WTC11 (cell line): Measurements from ENCODE around the gene CAST. TPM values are rescaled to one million over a fixed set of nuclear protein-coding genes. Genes with fewer than 3 reads are reported as not detected.

Experiments used
- ATAC-seq: fragments of 200-7000 bp; cut with Tn5 transposase; 2 replicates; pipeline ENCODE4 v1.10.0; 2021; ENCODE audit warnings: mild to moderate bottlenecking, moderate library complexity
- CTCF ChIA-PET: fragments of 300-600 bp; sonication (Branson Sonifier 250); formaldehyde crosslinking; loops from one replicate; lab custom pipeline; 2021; ENCODE audit warnings: antibody characterized with exemption; lab: Charles Lee
- POLR2A ChIA-PET: fragments of 350-600 bp; sonication (Branson Sonifier 250); formaldehyde crosslinking; loops from one replicate; lab custom pipeline; 2021; ENCODE audit warnings: antibody characterized with exemption; lab: Charles Lee
- DNase-seq: peaks from one replicate; pipeline ENCODE4 v3.0.0; 2021; ENCODE audit warnings: low spot score
- H3K27ac Mint-ChIP-seq: 2 replicates; pipeline ENCODE4 v1.8.0; 2021; ENCODE audit warnings: mixed read lengths
- H3K27me3 Mint-ChIP-seq: 2 replicates; pipeline ENCODE4 v1.8.0; 2021; ENCODE audit warnings: low read depth, mild to moderate bottlenecking, moderate library complexity, mixed read lengths
- H3K36me3 Mint-ChIP-seq: 2 replicates; pipeline ENCODE4 v1.8.0; 2021; ENCODE audit warnings: mixed read lengths
- H3K4me1 Mint-ChIP-seq: 2 replicates; pipeline ENCODE4 v1.8.0; 2022; ENCODE audit warnings: mixed read lengths
- H3K4me3 Mint-ChIP-seq: 2 replicates; pipeline ENCODE4 v1.8.0; 2021; ENCODE audit warnings: mild to moderate bottlenecking, moderate library complexity, mixed read lengths
- H3K9me3 Mint-ChIP-seq: 2 replicates; pipeline ENCODE4 v1.8.0; 2021; ENCODE audit warnings: mixed read lengths
- ARID4B ChIP-seq: sonication (generic); formaldehyde crosslinking; IDR thresholded peaks from 2 replicates; pipeline ENCODE4 v1.8.0; 2023; ENCODE audit warnings: missing genetic modification reagents, mild to moderate bottlenecking, borderline replicate concordance
- ATF1 ChIP-seq: sonication (generic); formaldehyde crosslinking; IDR thresholded peaks from 2 replicates; pipeline ENCODE4 v1.8.1; 2023; ENCODE audit warnings: mild to moderate bottlenecking, moderate library complexity, missing genetic modification reagents
- ATF3 ChIP-seq: sonication (generic); formaldehyde crosslinking; conservative IDR thresholded peaks from 2 replicates; pipeline ENCODE4 v1.8.1; 2022; ENCODE audit warnings: mild to moderate bottlenecking, missing genetic modification reagents
- ESRRA ChIP-seq: sonication (generic); formaldehyde crosslinking; IDR thresholded peaks from 2 replicates; pipeline ENCODE4 v1.8.1; 2022; ENCODE audit warnings: mild to moderate bottlenecking, missing genetic modification reagents, borderline replicate concordance
- FOXP1 ChIP-seq: sonication (generic); formaldehyde crosslinking; IDR thresholded peaks from 2 replicates; pipeline ENCODE4 v1.8.0; 2022; ENCODE audit warnings: missing genetic modification reagents, mild to moderate bottlenecking, moderate library complexity, borderline replicate concordance
- FOXP4 ChIP-seq: sonication (generic); formaldehyde crosslinking; IDR thresholded peaks from 2 replicates; pipeline ENCODE4 v1.8.0; 2022; ENCODE audit warnings: mild to moderate bottlenecking, missing genetic modification reagents
- JUN ChIP-seq: sonication (generic); formaldehyde crosslinking; IDR thresholded peaks from 2 replicates; pipeline ENCODE4 v1.8.0; 2023; ENCODE audit warnings: mild to moderate bottlenecking, missing genetic modification reagents
- MXD4 ChIP-seq: fragments of 250-450 bp; sonication (Bioruptor Pico); IDR thresholded peaks from 2 replicates; pipeline ENCODE4 v1.8.0; 2021; ENCODE audit warnings: mild to moderate bottlenecking, moderate library complexity, borderline replicate concordance
- NR3C1 ChIP-seq: sonication (generic); formaldehyde crosslinking; conservative IDR thresholded peaks from 2 replicates; pipeline ENCODE4 v1.8.1; 2023; ENCODE audit warnings: low read depth, mild to moderate bottlenecking, missing genetic modification reagents
- OVOL2 ChIP-seq: fragments of 250-450 bp; sonication (Bioruptor Pico); IDR thresholded peaks from 2 replicates; pipeline ENCODE4 v1.9.0; 2021; ENCODE audit warnings: mild to moderate bottlenecking, borderline replicate concordance
- PRDM15 ChIP-seq: sonication (generic); formaldehyde crosslinking; IDR thresholded peaks from 2 replicates; pipeline ENCODE4 v1.8.0; 2022; ENCODE audit warnings: missing genetic modification reagents
- PRRX2 ChIP-seq: fragments of 250-450 bp; sonication (Bioruptor Pico); IDR thresholded peaks from 2 replicates; pipeline ENCODE4 v1.8.0; 2021; ENCODE audit warnings: mild to moderate bottlenecking
- RELA ChIP-seq: sonication (generic); formaldehyde crosslinking; IDR thresholded peaks from 2 replicates; pipeline ENCODE4 v1.8.1; 2022; ENCODE audit warnings: missing genetic modification reagents, mild to moderate bottlenecking, borderline replicate concordance
- SMAD3 ChIP-seq: sonication (generic); formaldehyde crosslinking; IDR thresholded peaks from 2 replicates; pipeline ENCODE4 v1.8.0; 2022; ENCODE audit warnings: missing genetic modification reagents, mild to moderate bottlenecking, borderline replicate concordance
- SMAD4 ChIP-seq: sonication (generic); formaldehyde crosslinking; IDR thresholded peaks from 2 replicates; pipeline ENCODE4 v1.8.0; 2022; ENCODE audit warnings: mild to moderate bottlenecking, missing genetic modification reagents
- TEAD1 ChIP-seq: sonication (generic); formaldehyde crosslinking; IDR thresholded peaks from 2 replicates; pipeline ENCODE4 v1.8.0; 2022; ENCODE audit warnings: mild to moderate bottlenecking, missing genetic modification reagents
- TP53 ChIP-seq: sonication (generic); formaldehyde crosslinking; IDR thresholded peaks from 2 replicates; pipeline ENCODE4 v1.8.1; 2023; ENCODE audit warnings: mild to moderate bottlenecking, missing genetic modification reagents
- ZNF232 ChIP-seq: sonication (generic); formaldehyde crosslinking; IDR thresholded peaks from 2 replicates; pipeline ENCODE4 v1.8.0; 2022; ENCODE audit warnings: mild to moderate bottlenecking, missing genetic modification reagents
- ZNF396 ChIP-seq: fragments of 250-450 bp; sonication (Bioruptor Pico); IDR thresholded peaks from 2 replicates; pipeline ENCODE4 v1.8.0; 2021; ENCODE audit warnings: mild to moderate bottlenecking, moderate library complexity, borderline replicate concordance
- ZSCAN18 ChIP-seq: fragments of 250-450 bp; sonication (Bioruptor Pico); IDR thresholded peaks from 2 replicates; pipeline ENCODE4 v2.1.2; 2022; ENCODE audit warnings: mild to moderate bottlenecking, moderate library complexity
- total RNA-seq: library from RNA; stranded (reverse); gene quantifications from 3 replicates; pipeline ENCODE4 v1.2.3, GENCODE V29; 2021

CAST gene
- total RNA-seq, 1 experiment from 2014 or later = 40.0 TPM

GRCh38 chr5:96816411-96816939 lies 154.3 kb downstream of the CAST start:
- CTCF ChIA-PET = interaction anchor here (0.9 to 1.4 kb wide), 2 partner anchors 9 to 64 kb away, joined by 3 to 5 read pairs; partner anchors contain the start of gene ERAP1
- DNase-seq (peak; percentile 14), ATAC-seq (peak; percentile 89)
- no peaks in the 10 kb centered on the region for H3K27me3 Mint-ChIP-seq
- no peak overlapping the region for H3K4me3 Mint-ChIP-seq
- no peaks in the 10 kb centered on the region for H3K36me3 Mint-ChIP-seq
- H3K27ac Mint-ChIP-seq = no peak overlapping the region; the same call in 1 of the 2 replicates
- no peak for TF ChIP-seq JUN
- no peak for TF ChIP-seq SMAD3 (CRISPR knock-in tag)
- TF ChIP-seq NR3C1 (CRISPR knock-in tag) = no peak
- TF ChIP-seq RELA (CRISPR knock-in tag) = no peak
- TF ChIP-seq TP53 (CRISPR knock-in tag) = no peak
- no peak for TF ChIP-seq PRDM15
- no peak for TF ChIP-seq ZNF396
- TF ChIP-seq FOXP4 (CRISPR knock-in tag) = no peak
- TF ChIP-seq ZSCAN18 (CRISPR knock-in tag) = no peak
- no peak for TF ChIP-seq ATF1 (CRISPR knock-in tag)
- no peak for TF ChIP-seq MXD4 (CRISPR knock-in tag)
- TF ChIP-seq SMAD4 (CRISPR knock-in tag) = no peak
- no peak for TF ChIP-seq OVOL2 (CRISPR knock-in tag)
- TF ChIP-seq TEAD1 (CRISPR knock-in tag) = no peak
- no peak for TF ChIP-seq FOXP1 (CRISPR knock-in tag)
- no peak for TF ChIP-seq ATF3 (CRISPR knock-in tag)
- TF ChIP-seq PRRX2 (CRISPR knock-in tag) = no peak
- no peak for TF ChIP-seq ZNF232 (CRISPR knock-in tag)
- no peak for TF ChIP-seq ESRRA (CRISPR knock-in tag)
- TF ChIP-seq ARID4B (CRISPR knock-in tag) = no peak
- peaks cover 26% of the 10 kb centered on the region for H3K4me1 Mint-ChIP-seq
- no peaks in the 10 kb centered on the region for H3K9me3 Mint-ChIP-seq
- POLR2A ChIA-PET = no interaction called here
